NCI-H2029 treated with DMSO at 0.1 percent for 48 hours (cell line): ENCODE data around the gene KLHDC1.
"Not testable (repeated sequence)": the region's sequence is repeated elsewhere in the genome, so short reads cannot be mapped to it uniquely, and the experiment has no call there.

Source experiments
- DNase-seq: peaks from one replicate; lab custom pipeline; 2025; lab: John Stamatoyannopoulos, UW

Gene KLHDC1, protein sequence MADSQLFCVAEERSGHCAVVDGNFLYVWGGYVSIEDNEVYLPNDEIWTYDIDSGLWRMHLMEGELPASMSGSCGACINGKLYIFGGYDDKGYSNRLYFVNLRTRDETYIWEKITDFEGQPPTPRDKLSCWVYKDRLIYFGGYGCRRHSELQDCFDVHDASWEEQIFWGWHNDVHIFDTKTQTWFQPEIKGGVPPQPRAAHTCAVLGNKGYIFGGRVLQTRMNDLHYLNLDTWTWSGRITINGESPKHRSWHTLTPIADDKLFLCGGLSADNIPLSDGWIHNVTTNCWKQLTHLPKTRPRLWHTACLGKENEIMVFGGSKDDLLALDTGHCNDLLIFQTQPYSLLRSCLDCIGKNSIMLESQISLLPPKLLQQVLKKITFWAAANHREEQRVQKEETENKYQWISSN

DNA sequence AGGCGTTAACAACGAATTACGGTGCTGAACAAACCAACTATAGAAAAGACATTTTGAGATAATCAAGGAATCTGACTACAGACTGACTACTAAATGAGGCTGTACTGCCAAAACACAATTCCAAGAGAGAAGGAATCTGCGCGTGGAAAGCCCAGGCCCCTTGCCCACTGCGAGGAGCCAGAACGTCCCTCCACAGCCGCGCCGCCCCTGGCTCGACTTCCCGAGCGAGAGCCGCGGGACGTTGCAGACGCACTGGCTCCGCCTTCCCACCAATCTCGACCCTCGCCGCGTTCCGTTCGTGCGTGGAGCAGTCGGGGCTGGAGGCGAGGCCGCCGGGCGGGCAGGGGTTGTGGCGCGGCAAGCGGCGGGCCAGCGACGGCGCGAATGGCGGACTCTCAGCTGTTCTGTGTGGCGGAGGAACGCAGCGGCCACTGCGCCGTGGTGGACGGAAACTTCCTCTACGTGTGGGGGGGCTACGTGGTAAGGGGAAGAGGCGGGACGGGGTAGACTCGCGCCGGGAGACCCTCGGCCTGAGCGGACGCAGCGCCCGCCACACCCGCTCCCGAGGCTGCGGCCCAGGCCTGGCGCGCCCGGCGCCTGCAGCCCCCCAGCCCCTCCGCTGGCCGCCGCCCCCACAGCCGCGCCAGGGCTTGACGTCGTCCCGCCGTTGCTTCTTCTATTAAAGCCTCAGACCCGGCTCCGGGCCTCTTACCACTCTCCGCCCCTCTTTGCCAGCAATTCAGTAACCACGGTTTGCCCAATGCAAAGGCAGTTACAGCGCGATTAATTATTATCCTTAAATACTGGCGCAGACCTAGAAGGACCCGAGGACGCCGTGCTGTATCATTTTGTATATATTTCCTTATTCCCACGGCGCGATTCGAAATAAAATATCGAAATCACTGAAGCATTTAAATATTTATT is at the start of gene KLHDC1:
Gene KLHDC1, plus strand, starts transcription at position 310 of the 924 bp plus-strand sequence. Its CDS starts 75 bp downstream, at position 385.
- peak; percentile 69 for DNase-seq

DNA sequence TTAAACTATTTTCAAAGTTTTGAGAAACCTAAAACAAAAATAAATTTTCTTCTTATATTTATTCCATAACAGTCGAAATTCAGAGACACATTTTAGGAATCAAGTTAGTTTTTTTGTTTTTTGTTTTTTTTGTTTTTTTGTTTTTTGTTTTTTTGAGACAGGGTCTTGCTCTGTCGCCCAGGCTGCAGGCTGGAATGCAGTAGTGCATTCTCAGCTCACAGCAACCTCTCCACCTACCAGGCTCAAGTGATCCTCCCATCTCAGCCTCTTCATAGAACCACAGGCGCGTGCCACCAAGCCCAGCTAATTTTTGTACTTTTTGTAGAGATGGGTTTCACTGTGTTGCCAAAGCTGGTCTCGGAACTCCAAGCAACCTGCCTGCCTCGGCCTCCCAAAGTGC is 39.4 kb upstream of the KLHDC1 start:
- DNase-seq, result no peak

DNA sequence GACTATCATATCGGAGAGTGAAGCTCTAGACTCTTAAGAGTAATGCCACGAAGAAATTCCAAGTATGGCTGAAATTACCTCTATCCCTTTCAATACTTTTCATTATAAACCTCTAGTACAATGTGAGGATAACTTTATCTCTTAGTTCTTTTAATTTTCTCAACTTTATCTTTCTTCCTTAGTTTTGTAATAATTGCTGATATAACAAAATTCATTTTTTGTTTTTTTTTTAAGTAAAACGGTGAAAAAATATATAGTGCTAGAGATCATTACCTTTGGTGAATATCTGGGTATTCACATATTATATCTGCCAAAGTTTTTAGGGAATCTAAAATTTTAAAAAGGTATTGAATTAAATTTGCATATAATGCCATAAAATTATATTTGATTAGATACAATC is 38.4 kb upstream of the KLHDC1 start:
- no peak for DNase-seq

- DNase-seq, result not testable (repeated sequence)
Measured at GRCh38 chr14:49657500-49657899, 35.4 kb upstream of the KLHDC1 start.

DNA sequence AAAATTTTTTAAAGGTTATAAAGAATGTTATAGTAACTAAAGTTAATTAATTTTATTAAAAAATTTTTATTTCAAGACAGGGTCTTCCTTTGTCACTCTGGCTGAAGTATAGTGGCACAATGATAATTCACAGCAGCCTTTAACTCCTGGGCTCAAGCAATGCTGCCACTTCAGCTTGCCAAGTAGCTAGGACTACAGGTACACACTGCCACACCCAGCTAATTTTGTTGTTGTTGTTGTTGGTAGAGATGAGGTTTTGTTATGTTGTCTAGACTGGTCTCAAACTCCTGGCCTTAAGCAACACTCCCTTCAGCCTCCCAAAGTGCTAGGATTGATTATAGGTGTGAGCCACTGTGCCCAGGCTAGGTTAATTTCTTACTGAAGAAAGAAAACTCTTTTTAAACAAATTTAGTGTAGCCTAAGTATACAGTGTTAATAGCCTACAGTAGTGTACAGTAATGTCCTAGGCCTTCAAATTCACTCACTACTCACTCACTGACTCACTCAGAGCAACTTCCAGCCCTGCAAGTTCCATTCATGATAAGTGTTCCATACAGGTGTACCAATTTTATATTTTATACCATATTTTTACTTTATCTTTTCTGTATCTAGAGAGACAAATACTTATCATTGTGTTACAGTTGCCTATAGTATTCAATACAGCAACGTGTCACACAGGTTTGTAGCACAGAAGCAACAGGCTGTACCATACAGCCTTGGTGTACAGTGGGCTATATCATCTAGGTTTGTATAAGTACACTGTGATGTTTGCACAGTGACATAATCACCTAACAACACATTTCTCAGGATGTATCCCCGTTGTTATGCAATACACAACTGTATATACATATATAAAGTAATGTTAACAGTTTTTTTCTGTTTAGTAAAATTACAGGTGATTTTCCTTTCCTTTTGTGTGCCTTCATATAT is 33.1 kb upstream of the KLHDC1 start:
- DNase-seq, result no peak

GRCh38 chr14:49670475-49670874 is 22.4 kb upstream of the KLHDC1 start:
- no peak for DNase-seq

- no peak for DNase-seq
Measured at GRCh38 chr14:49673586-49673985, 19.3 kb upstream of the KLHDC1 start.

DNA sequence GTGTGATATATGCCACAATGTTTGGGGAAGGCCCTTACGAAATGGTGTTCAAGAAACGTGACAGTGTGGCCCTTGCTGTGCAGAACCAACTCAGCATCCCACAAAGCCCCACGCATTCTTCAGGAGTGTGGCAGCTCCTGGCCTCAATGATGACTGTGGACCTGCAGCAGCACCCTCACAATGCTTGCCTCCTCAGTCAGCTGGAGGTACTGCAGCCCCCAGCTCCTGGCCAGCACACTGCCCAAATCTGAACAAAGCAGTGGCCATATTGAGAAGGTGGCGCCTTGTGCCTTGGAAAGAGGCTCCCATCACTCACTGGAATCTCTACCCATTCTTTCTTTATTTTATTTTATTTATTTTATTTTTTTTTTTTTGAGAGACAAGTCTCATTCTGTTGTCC is 15.3 kb upstream of the KLHDC1 start:
- no peak for DNase-seq

DNA sequence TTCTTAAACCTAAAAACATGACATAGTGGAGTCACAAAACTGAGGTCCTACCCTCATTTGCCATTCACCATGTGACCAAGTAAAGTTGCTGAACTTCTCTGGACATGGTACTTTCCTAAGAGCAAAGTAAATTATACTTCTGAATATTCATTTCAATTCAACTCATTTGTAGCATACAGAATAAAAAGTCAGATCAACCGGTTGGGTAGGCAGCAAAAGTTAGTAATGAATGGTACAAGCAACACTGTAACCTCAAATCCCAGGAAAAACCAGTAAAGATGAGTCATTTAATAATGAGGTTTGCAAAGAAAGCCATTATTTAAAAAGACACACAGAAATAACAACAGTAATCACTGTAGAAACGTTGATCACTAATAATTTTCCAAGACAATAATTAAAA is 13.6 kb upstream of the KLHDC1 start:
- no peak for DNase-seq

DNA sequence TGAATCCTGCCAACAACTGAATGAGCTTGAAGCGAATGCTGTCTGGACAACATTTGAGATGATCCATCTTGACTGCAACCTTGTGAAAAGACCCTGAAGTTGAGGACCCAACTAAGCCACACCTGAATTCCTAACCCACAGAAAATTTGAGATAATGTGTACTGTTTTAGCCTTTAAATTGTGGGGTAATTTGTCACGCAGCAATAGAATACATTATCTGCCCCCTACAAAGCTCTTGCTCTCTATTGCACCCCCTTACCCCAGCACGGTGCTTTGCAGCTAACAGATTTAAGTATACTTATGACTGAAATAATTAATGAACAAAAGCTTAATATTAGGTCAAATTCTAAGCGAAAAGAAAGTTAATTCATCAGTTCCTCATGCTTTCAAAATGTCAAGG is 6.5 kb upstream of the KLHDC1 start:
- DNase-seq, result no peak

GRCh38 chr14:49687942-49688700 is 4.8 kb upstream of the KLHDC1 start, which contains the start of gene POLE2:
Gene POLE2, minus strand, starts transcription at chr14:49688214. Its CDS starts 11 bp downstream, at chr14:49688203.
- DNase-seq, result peak; percentile 79

- no peak for DNase-seq
Measured at GRCh38 chr14:49688701-49689030, 4.3 kb upstream of the KLHDC1 start.

GRCh38 chr14:49691031-49691430 is 1.9 kb upstream of the KLHDC1 start:
- DNase-seq, result no peak

DNA sequence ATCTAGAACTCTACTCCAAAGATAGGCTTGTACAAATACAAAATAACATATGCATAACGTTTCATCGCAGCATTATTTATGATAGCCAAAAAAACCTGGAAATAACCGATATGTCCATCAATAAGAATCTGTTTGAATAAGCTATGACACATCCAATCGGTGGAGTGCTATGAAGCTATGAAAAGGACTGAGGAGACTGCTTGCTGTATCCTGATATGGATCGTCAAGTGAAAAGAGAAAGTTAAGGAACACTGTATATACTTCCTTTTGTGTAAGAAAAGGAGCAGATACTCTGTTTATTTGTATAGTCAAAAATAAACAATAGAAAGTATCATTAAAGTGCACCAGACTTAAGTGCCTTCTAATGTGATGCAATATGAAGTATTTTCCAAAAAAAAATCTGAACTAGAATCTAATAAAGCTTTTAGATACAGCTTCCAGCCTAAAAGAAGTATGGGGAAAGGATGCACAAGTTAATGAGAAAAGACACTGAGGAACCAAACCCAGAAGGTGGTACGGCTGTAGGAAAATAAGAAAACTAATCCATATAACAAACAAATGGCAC is 645 bp upstream of the KLHDC1 start:
- DNase-seq, result no peak

GRCh38 chr14:49693735-49694124 is 810 bp downstream of the KLHDC1 start:
- DNase-seq, result not testable (repeated sequence)

DNA sequence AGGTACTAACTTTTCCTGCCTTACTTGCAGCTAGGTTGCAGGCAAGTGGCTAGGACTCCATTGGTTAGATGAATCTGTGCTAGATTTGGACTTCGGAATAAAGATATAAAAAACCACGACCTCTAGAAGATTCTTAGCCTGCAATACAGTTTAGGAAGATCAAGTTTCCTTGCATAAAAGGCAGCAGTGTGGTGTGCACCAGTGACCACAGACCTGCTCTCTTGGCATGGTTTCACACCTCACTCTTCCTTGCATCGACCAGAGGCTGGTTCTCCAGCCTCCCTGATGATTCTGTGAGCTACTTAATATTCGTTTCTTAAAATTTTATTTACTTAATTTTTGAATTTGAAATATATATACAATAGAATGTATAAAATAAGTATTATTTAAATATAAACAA is 9.8 kb downstream of the KLHDC1 start:
- DNase-seq, result no peak

DNA sequence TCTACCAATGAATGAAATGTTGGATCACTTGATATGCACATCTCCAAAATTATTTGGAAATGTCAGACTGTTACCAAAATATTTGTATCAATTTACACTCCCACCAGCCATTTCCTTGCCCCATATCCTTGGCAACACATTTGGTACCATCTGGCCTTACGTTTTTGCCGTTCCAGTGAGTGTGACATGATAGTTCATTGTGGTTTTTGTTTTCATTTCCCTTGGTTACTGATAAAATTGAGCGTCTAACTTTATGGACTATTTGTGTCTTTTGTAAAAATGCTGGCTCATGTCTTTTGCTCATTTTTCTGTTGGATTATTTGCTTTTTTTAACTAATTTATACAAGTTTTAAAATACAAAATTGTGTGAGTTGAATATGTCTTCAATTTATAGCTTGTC is 11.0 kb downstream of the KLHDC1 start:
- DNase-seq, result no peak

DNA sequence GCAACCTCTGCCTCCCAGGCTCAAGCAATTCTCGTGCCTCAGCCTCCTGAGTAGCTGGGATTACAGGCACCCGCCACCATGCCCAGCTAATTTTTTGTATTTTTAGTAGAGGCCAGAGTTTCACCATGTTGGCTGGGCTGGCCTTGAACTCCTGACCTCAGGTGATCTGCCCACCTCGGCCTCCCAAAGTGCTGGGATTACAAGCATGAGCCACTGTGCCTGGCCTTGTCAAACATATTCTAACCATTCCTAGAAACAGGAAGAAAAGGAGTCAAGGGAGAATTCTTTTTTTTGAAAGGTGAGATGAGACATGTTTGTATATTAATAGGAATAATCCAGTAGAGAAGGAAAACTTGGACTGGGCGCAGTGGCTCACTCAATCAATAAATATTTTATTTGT is 11.6 kb downstream of the KLHDC1 start:
- not testable (repeated sequence) for DNase-seq

- DNase-seq, result not testable (repeated sequence)
Measured at GRCh38 chr14:49710993-49711392, 18.1 kb downstream of the KLHDC1 start.

DNA sequence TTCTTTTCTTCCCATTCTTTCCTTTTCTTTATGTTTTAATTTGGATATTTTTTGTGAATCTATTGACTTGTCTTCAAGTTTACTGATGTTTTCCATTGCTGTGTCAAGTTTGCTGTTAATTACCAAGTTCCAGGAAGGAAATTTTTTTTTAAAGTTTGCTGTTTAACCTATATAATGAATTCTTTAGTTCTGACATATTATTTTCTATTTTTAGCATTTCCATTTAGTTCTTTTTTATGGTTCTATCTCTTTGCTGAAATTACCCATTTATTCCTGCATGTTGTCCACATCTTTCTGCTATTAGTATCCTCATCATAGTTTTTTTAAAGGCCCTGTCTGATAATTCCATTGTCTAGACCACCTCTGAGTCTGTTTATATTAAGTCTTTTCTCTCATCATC is 27.8 kb downstream of the KLHDC1 start:
- no peak for DNase-seq
